Adrenal gland (tissue), 12 donors: ENCODE data around the gene MTMR10. TPM values are rescaled to one million over a fixed set of nuclear protein-coding genes. Genes with fewer than 3 reads are reported as not detected.

ENCODE experiments used
- DNase-seq, 7 donors: peaks; one replicate each; pipeline ENCODE4 v3.0.0-alpha.2; 2019 to 2020
- H3K27ac ChIP-seq, 5 donors: fragments of 200-600 bp; sonication (generic) in 4 of 5; 1 replicate in 3 of 5; 2 replicates in 2 of 5; pipeline versions ENCODE4 v1.5.1 to v1.8.0; 2016 to 2020; ENCODE audit warnings: mild to moderate bottlenecking in 1 of 5
- H3K27me3 ChIP-seq: fragments of 200-600 bp; 2 replicates; pipeline ENCODE4 v1.8.0; 2021
- H3K36me3 ChIP-seq, 2 donors: fragments of 200-600 bp; replicated peaks in 1 of 2; 1 replicate in 1 of 2; 2 replicates in 1 of 2; pipeline versions ENCODE4 v1.5.1 to v1.8.0; 2018 to 2022
- H3K4me1 ChIP-seq, 2 donors: fragments of 200-600 bp; replicated peaks in 1 of 2; 1 replicate in 1 of 2; 2 replicates in 1 of 2; pipeline versions ENCODE4 v1.5.1 to v1.8.0; 2018 to 2021
- H3K4me3 ChIP-seq, 4 donors: fragments of 200-600 bp; sonication (generic) in 3 of 4; one replicate each; pipeline ENCODE4 v1.5.1; 2016 to 2018
- H3K9me3 ChIP-seq, 3 donors: fragments of 200-600 bp; sonication (generic) in 1 of 3; replicated peaks in 1 of 3; 1 replicate in 2 of 3; 2 replicates in 1 of 3; pipeline versions ENCODE4 v1.5.1 to v1.8.0; 2016 to 2021
- POLR2A ChIP-seq, 2 donors: fragments of 450-650 bp; IDR thresholded peaks; one replicate each; pipeline ENCODE4 v1.6.1; 2017; ENCODE audit warnings: antibody characterized with exemption in 2 of 2, mild to moderate bottlenecking in 2 of 2, moderate library complexity in 1 of 2
- WGBS, 4 donors: extraction: QIAGEN DNeasy Blood & Tissue Kit in 2 of 4; methylation state at CpG; one replicate each; pipeline versions ENCODE4 v1.1.5 to v1.1.7; 2013 to 2017; 5-methylcytosine and 5-hydroxymethylcytosine counted together
- intact Hi-C, 2 donors: fragments of 100-400 bp; cut with DNase I; formaldehyde crosslinking; loops; one replicate each; pipeline versions ENCODE4 v1.14.1 to v1.15.0; 2022 to 2023
- polyA plus RNA-seq, 3 donors: library from polyadenylated mRNA; stranded (reverse); fragments of 200-250 nt in 2 of 3; fragments of 350-450 nt in 1 of 3; fragmentation: Illumina TruSeq in 1 of 3; extraction: RNeasy Lipid Tissue Mini Kit (QIAGEN cat#74804) in 1 of 3; gene quantifications; one replicate each; pipeline ENCODE4 v1.2.3, GENCODE V29; 2013 to 2014
- total RNA-seq, 9 donors: library from RNA; depleted of rRNA in 4 of 9; stranded (reverse); fragments of >200 nt in 4 of 9; fragments of 120-200 nt in 1 of 9; fragmentation: NEBNext Ultra II Directional in 1 of 9; extraction: Animal tissue kit (Norgen Biotek cat#: 25700) in 1 of 9; gene quantifications; one replicate each; pipeline versions ENCODE4 v1.1.0 to v1.2.4, GENCODE V29; 2013 to 2023
- TF ChIP-seq, protein P1 (sequence below), 6 experiments: fragments of 450-650 bp in 4 of 6; fragments of 200-600 bp in 2 of 6; sonication (generic) in 1 of 6; IDR thresholded peaks; 1 replicate in 5 of 6; 2 replicates in 1 of 6; pipeline versions ENCODE4 v1.5.1 to v1.8.0; 2016 to 2021; ENCODE audit warnings: antibody characterized with exemption in 6 of 6, mild to moderate bottlenecking in 2 of 6, moderate library complexity in 1 of 6
- donor health status: healthy with polysubstance abuse.
- donor health status: Bipolar disorder and iron deficiency.
- donor health status: DM: yes; HTN: yes; CAD: no.
- donor health status: DM: no; HTN: no; CAD: no.
- donor health status: DM: no; HTN: no; CAD: no.
- donor health status: DM: yes; HTN: yes; CAD: no.

The MTMR10 gene
- total and polyA plus RNA-seq, 12 donors = 9.2 to 42.7 (median 21.5) TPM

DNA sequence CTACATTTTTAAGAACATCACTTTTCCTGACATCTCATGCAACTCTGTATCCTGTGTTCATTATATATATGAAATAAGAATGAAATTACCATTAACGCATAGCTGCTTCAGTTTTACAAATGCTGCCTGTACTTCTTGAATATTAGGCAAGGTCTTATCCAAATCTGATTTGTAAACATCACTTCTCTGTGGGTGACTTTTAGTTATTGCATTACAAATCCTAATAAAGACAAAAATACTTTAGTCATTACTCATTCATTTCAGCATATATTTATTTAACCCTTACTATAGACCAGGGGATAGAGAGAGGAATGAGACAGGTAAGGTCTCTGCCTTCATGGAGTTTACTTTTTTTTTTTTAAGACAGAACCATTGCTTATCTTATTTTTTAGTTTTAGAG lies 36.8 kb downstream of the MTMR10 start:
- Histone ChIP-seq H3K4me3 (no peak overlapping the region), H3K27me3 (no peaks in the 10 kb centered on the region), H3K27ac (no peak overlapping the region), H3K9me3 (no peaks in the 10 kb centered on the region), H3K4me1 (no peaks in the 10 kb centered on the region), H3K36me3 (peaks cover 0 to 79% of the 10 kb centered on the region in 2 donors)
- TF ChIP-seq, protein P1, sequence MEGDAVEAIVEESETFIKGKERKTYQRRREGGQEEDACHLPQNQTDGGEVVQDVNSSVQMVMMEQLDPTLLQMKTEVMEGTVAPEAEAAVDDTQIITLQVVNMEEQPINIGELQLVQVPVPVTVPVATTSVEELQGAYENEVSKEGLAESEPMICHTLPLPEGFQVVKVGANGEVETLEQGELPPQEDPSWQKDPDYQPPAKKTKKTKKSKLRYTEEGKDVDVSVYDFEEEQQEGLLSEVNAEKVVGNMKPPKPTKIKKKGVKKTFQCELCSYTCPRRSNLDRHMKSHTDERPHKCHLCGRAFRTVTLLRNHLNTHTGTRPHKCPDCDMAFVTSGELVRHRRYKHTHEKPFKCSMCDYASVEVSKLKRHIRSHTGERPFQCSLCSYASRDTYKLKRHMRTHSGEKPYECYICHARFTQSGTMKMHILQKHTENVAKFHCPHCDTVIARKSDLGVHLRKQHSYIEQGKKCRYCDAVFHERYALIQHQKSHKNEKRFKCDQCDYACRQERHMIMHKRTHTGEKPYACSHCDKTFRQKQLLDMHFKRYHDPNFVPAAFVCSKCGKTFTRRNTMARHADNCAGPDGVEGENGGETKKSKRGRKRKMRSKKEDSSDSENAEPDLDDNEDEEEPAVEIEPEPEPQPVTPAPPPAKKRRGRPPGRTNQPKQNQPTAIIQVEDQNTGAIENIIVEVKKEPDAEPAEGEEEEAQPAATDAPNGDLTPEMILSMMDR (IDR thresholded peaks at IDR 0.05) = no peak
- no peak for TF ChIP-seq POLR2A (IDR thresholded peaks at IDR 0.05)
- WGBS, 4 donors = 89 to 97% (median 95%) methylated on average over 1 of the region's 1 CpG
- DNase-seq = no peak
- intact Hi-C loops = no loop called here

DNA sequence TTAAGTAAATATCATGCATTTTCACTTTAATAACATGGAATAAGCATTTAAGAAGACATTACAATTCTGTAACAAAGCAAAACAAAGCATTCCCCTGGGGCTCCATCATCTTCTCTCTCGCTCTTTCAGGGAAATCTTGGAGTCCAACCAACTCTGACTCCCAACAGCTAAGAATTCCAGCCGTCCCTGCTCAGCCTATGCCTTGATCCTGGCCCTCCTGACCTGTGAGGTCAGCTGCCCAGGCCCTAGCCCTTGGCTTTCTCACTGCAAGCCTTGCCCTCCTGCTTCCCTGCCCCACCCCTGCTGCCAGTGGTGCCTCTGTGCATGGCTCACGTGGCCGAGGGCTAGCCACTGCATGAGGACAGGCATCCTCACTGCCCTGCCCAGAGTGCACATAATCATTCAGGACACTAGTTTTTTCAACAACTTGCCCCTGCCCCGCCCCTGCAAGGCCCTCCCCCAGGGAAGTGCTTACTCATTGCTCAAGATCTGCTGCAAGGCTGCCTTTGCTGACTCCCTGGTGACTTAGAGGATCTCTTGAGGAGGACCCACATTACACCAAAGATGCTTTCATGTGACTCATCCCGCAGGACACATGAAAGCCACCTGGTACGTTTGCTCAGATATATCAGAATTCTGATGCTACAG lies 37.6 kb downstream of the MTMR10 start:
- intact Hi-C loops = no loop called here
- 67 to 88% (median 76%) methylated on average over 6 to 7 of the region's 7 CpGs for WGBS, 4 donors
- peak in 2 of 7 donors; percentile 28 to 36 for DNase-seq
- Histone ChIP-seq H3K36me3 (peaks cover 0 to 79% of the 10 kb centered on the region in 2 donors), H3K27ac (peak overlapping the region in 1 of 5 donors; percentile 50), H3K27me3 (no peaks in the 10 kb centered on the region), H3K4me1 (no peaks in the 10 kb centered on the region), H3K9me3 (no peaks in the 10 kb centered on the region), H3K4me3 (no peak overlapping the region)
- TF ChIP-seq, protein P1 (IDR thresholded peaks at IDR 0.05) = no peak
- TF ChIP-seq POLR2A (IDR thresholded peaks at IDR 0.05) = no peak

DNA sequence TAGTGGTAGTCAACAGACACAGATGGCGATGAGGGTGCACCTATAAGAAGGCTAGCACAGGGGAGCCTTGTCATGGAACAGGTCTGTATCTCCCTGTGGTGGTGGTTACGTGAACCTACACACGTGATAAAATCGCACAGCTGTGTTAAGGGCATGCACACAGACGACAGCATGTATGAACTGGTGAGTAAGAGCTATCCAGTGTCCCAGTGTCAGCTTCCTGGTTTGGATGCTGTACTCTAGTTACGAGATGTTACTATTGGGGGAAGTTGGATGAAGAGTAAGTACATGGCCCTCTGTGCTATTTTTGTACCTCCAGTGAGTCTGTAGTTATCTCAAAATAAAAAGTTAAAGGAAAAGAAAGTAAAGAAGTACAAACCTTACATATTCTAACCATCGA lies 38.2 kb downstream of the MTMR10 start:
- whole genome bisulfite sequencing, 4 donors = 89 to 95% (median 93%) methylated on average over 7 of the region's 7 CpGs
- H3K9me3 ChIP-seq = no peaks in the 10 kb centered on the region
- no peak for DNase-seq
- no peak overlapping the region for H3K4me3 ChIP-seq
- TF ChIP-seq, protein P1 (IDR thresholded peaks at IDR 0.05) = no peak
- TF ChIP-seq POLR2A (IDR thresholded peaks at IDR 0.05) = no peak
- H3K27ac ChIP-seq = no peak overlapping the region
- H3K4me1 ChIP-seq = no peaks in the 10 kb centered on the region
- intact Hi-C loops = no loop called here
- no peaks in the 10 kb centered on the region for H3K27me3 ChIP-seq
- H3K36me3 ChIP-seq = peaks cover 0 to 74% of the 10 kb centered on the region in 2 donors

DNA sequence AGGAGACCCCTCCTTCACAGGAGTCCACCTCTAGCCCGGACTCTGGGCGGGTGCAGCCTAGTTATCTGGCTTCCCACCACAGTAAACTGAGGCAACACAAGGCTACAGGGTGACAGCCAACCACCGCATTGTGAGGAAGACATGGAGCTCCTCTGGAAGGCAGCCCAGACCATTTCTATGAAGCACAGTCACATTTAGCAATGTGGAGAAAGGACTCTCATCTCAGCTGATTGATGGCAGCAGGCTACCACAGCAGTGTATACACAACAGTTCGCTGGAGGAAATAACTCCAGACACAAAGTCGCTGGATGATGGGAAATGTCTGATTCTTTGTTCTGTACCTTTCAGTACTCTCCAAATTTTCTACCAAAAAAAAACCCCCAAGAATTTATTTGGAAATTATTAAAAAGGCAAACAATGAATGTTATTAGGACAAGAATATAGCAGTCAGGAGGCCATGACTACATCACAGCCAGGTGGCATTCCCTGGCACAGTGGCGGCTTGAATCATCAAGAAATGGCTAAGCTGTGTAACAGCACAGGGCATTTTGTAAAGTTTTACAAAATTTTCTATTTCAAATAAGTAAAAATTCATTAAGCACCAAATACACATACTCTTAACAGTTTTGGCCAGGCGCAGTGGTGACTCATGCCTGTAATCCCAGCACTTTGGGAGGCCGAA lies 47.6 kb downstream of the MTMR10 start:
- WGBS, 4 donors = 87 to 93% (median 89%) methylated on average over 8 of the region's 8 CpGs
- H3K4me3 ChIP-seq = no peak overlapping the region
- DNase-seq = no peak
- H3K27me3 ChIP-seq = no peaks in the 10 kb centered on the region
- no peaks in the 10 kb centered on the region for H3K4me1 ChIP-seq
- TF ChIP-seq, protein P1 (IDR thresholded peaks at IDR 0.05) = no peak
- no peak for TF ChIP-seq POLR2A (IDR thresholded peaks at IDR 0.05)
- peaks cover 0 to 71% of the 10 kb centered on the region in 2 donors for H3K36me3 ChIP-seq
- no peak overlapping the region for H3K27ac ChIP-seq
- intact Hi-C loops = loop anchor here in 1 of 2 donors (10.0 kb wide), 1 partner anchor 61 kb away; no protein-coding TSS in a partner anchor
- H3K9me3 ChIP-seq = no peaks in the 10 kb centered on the region
